GM12878 (cell line): ENCODE results near the gene ZNF764. TPM values are rescaled to one million over a fixed set of nuclear protein-coding genes. Genes with fewer than 3 reads are reported as not detected.

Experiments
- EZH2 ChIP-seq: IDR thresholded peaks from 2 replicates; pipeline ENCODE4 v1.6.1; 2012; ENCODE audit warnings: low read depth, mild to moderate bottlenecking, control low read depth, inconsistent platforms, low read length, borderline replicate concordance; ENCODE audit not compliant: control insufficient read depth
- FOXK2 ChIP-seq: fragments of 450-650 bp; IDR thresholded peaks from 2 replicates; pipeline ENCODE4 v1.6.1; 2017; ENCODE audit warnings: mild to moderate bottlenecking, moderate library complexity
- GATAD2B ChIP-seq: fragments of 450-650 bp; conservative IDR thresholded peaks from 2 replicates; pipeline ENCODE4 v1.6.1; 2017; ENCODE audit warnings: low read depth, mild to moderate bottlenecking, moderate library complexity
- HDGF ChIP-seq: fragments of 450-650 bp; IDR thresholded peaks from 2 replicates; pipeline ENCODE4 v1.6.1; 2016; ENCODE audit warnings: antibody characterized with exemption
- LARP7 ChIP-seq: fragments of 450-650 bp; IDR thresholded peaks from 2 replicates; pipeline ENCODE4 v1.6.1; 2017; ENCODE audit warnings: mild to moderate bottlenecking
- MEF2B ChIP-seq: fragments of 450-650 bp; IDR thresholded peaks from 2 replicates; pipeline ENCODE4 v1.6.1; 2018; ENCODE audit warnings: mild to moderate bottlenecking, moderate library complexity; ENCODE audit not compliant: partially characterized antibody, poor library complexity, severe bottlenecking
- MXI1 ChIP-seq: fragments of 150-350 bp; IDR thresholded peaks from 2 replicates; pipeline ENCODE4 v1.6.1; 2011; ENCODE audit warnings: low read depth, mild to moderate bottlenecking, inconsistent platforms, low read length, improper control_type of control experiment
- NR2C1 ChIP-seq: fragments of 450-650 bp; IDR thresholded peaks from 2 replicates; pipeline ENCODE4 v1.6.1; 2017; ENCODE audit warnings: antibody characterized with exemption, mild to moderate bottlenecking, moderate library complexity
- NR2F1 ChIP-seq: fragments of 450-650 bp; conservative IDR thresholded peaks from 2 replicates; pipeline ENCODE4 v1.6.1; 2017; ENCODE audit warnings: mild to moderate bottlenecking
- PKNOX1 ChIP-seq: fragments of 450-650 bp; IDR thresholded peaks from 2 replicates; pipeline ENCODE4 v1.6.1; 2016; ENCODE audit warnings: mild to moderate bottlenecking
- POLR2A ChIP-seq: IDR thresholded peaks from 2 replicates; pipeline ENCODE4 v1.6.1; 2011; ENCODE audit warnings: low read depth, mild to moderate bottlenecking, low read length
- RB1 ChIP-seq: fragments of 450-650 bp; formaldehyde crosslinking; IDR thresholded peaks from 2 replicates; pipeline ENCODE4 v1.6.1; 2017; ENCODE audit warnings: mild to moderate bottlenecking, borderline replicate concordance
- SMARCA5 ChIP-seq: fragments of 450-650 bp; IDR thresholded peaks from 2 replicates; pipeline ENCODE4 v1.6.1; 2017; ENCODE audit warnings: mild to moderate bottlenecking
- SUPT20H ChIP-seq: IDR thresholded peaks from 2 replicates; pipeline ENCODE4 v1.6.1; 2011; ENCODE audit warnings: low read depth, mild to moderate bottlenecking, low read length, moderate library complexity, borderline replicate concordance; ENCODE audit not compliant: control insufficient read depth
- polyA plus RNA-seq, 11 experiments: library from polyadenylated mRNA; depleted of rRNA in 4 of 11; unstranded in 6 of 11; stranded (reverse) in 5 of 11; fragments of >200 nt; fragmentation: Nextera tagmentation in 4 of 11; fragmentation: Illumina TruSeq in 1 of 11; extraction: Ambion mirVana in 4 of 11; extraction: Trizol in 1 of 11; gene quantifications; 1 replicate in 1 of 11; 2 replicates in 10 of 11; pipeline versions ENCODE4 v1.2.1 to v1.2.3, GENCODE V29; 2011 to 2016; ENCODE audit warnings: inconsistent platforms in 2 of 11, missing spikeins in 2 of 11, low read depth in 1 of 11
- total RNA-seq, 4 experiments: library from RNA; depleted of rRNA in 3 of 4; stranded (reverse); fragments of >200 nt in 3 of 4; fragmentation: Illumina TruSeq in 1 of 4; extraction: Trizol in 1 of 4; gene quantifications; 2 replicates each; pipeline versions ENCODE4 v1.2.1 to v1.2.3, GENCODE V29; 2013 to 2021
- TF ChIP-seq, protein P1 (sequence below): IDR thresholded peaks from 2 replicates; pipeline ENCODE4 v1.6.1; 2012; ENCODE audit warnings: mild to moderate bottlenecking, low read depth, low read length

Gene ZNF764
- total and polyA plus RNA-seq, 10 of the 15 experiments (the other 5 are each of a cell fraction or from before 2014, with no cell fraction given): 0.61 to 11.9 (median 3.8) TPM

- TF ChIP-seq PKNOX1 (no peak), MEF2B (peak; percentile 33), SMARCA5 (0 out of 2 replicates have a peak, but pooled peaks have one; percentile 61), SUPT20H (no peak), MXI1 (peak; percentile 12; the same call in 1 of the 2 replicates), RB1 (0 out of 2 replicates have a peak, but pooled peaks have one; percentile 36), LARP7 (peak; percentile 73; the same call in 1 of the 2 replicates), FOXK2 (no peak), GATAD2B (0 out of 2 replicates have a peak, but pooled peaks have one; percentile 49), NR2F1 (peak; percentile 73), EZH2 (no peak), HDGF (0 out of 2 replicates have a peak, but pooled peaks have one; percentile 49), POLR2A (peak; percentile 48), NR2C1 (peak; percentile 61)
- TF ChIP-seq, protein P1, sequence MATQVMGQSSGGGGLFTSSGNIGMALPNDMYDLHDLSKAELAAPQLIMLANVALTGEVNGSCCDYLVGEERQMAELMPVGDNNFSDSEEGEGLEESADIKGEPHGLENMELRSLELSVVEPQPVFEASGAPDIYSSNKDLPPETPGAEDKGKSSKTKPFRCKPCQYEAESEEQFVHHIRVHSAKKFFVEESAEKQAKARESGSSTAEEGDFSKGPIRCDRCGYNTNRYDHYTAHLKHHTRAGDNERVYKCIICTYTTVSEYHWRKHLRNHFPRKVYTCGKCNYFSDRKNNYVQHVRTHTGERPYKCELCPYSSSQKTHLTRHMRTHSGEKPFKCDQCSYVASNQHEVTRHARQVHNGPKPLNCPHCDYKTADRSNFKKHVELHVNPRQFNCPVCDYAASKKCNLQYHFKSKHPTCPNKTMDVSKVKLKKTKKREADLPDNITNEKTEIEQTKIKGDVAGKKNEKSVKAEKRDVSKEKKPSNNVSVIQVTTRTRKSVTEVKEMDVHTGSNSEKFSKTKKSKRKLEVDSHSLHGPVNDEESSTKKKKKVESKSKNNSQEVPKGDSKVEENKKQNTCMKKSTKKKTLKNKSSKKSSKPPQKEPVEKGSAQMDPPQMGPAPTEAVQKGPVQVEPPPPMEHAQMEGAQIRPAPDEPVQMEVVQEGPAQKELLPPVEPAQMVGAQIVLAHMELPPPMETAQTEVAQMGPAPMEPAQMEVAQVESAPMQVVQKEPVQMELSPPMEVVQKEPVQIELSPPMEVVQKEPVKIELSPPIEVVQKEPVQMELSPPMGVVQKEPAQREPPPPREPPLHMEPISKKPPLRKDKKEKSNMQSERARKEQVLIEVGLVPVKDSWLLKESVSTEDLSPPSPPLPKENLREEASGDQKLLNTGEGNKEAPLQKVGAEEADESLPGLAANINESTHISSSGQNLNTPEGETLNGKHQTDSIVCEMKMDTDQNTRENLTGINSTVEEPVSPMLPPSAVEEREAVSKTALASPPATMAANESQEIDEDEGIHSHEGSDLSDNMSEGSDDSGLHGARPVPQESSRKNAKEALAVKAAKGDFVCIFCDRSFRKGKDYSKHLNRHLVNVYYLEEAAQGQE: peak; percentile 78
These were observed 31.9 kb downstream of the ZNF764 start, which contains the start of gene ZNF768 (continued) for GRCh38 chr16:30526137-30526822.
